Testis (tissue), 3 donors: ENCODE measurements around the gene FBXO38. TPM values are rescaled to one million over a fixed set of nuclear protein-coding genes. Genes with fewer than 3 reads are reported as not detected.
"Not testable (repeated sequence)": the region's sequence is repeated elsewhere in the genome, so short reads cannot be mapped to it uniquely, and the experiment has no call there.

ENCODE experiments used
- DNase-seq: peaks from one replicate; pipeline ENCODE4 v3.0.0-alpha.2; 2019
- H3K27ac ChIP-seq, 2 donors: fragments of 200-600 bp; sonication (generic); one replicate each; pipeline ENCODE4 v1.5.1; 2019
- H3K27me3 ChIP-seq: fragments of 200-600 bp; sonication (generic); one replicate; pipeline ENCODE4 v1.5.1; 2019
- H3K36me3 ChIP-seq: fragments of 200-600 bp; sonication (generic); one replicate; pipeline ENCODE4 v1.5.1; 2017; ENCODE audit warnings: low read depth; ENCODE audit errors: missing control alignments
- H3K4me1 ChIP-seq: fragments of 200-600 bp; sonication (generic); one replicate; pipeline ENCODE4 v1.5.1; 2019
- H3K4me3 ChIP-seq, 2 donors: fragments of 200-600 bp; sonication (generic); one replicate each; pipeline ENCODE4 v1.5.1; 2017 to 2019
- H3K9me3 ChIP-seq: fragments of 200-600 bp; sonication (generic); one replicate; pipeline ENCODE4 v1.5.1; 2017
- POLR2A ChIP-seq: fragments of 450-650 bp; IDR thresholded peaks from one replicate; pipeline ENCODE4 v1.6.1; 2017; ENCODE audit warnings: antibody characterized with exemption, mild to moderate bottlenecking, moderate library complexity
- WGBS, 2 donors: methylation state at CpG; one replicate each; pipeline ENCODE4 v1.1.5; 2018; 5-methylcytosine and 5-hydroxymethylcytosine counted together
- intact Hi-C: fragments of 100-400 bp; cut with DNase I; formaldehyde crosslinking; loops from one replicate; pipeline ENCODE4 v1.15.1; 2023; ENCODE audit warnings: low total_unique reads
- polyA plus RNA-seq: library from polyadenylated mRNA; stranded (reverse); fragments of 350-450 nt; fragmentation: Illumina TruSeq; extraction: RNeasy Lipid Tissue Mini Kit (QIAGEN cat#74804); gene quantifications from one replicate; pipeline ENCODE4 v1.2.3, GENCODE V29; 2014; ENCODE audit warnings: low read depth, low replicate concordance; ENCODE audit not compliant: insufficient read depth
- total RNA-seq, 2 donors: library from RNA; depleted of rRNA; stranded (reverse); fragments of >200 nt; gene quantifications; one replicate each; pipeline ENCODE4 v1.2.3, GENCODE V29; 2016
- TF ChIP-seq, protein P1 (sequence below), 3 experiments: fragments of 450-650 bp in 2 of 3; fragments of 200-600 bp in 1 of 3; sonication (generic) in 1 of 3; IDR thresholded peaks; one replicate each; pipeline ENCODE4 v1.5.1; 2016 to 2019; ENCODE audit warnings: antibody characterized with exemption in 3 of 3, mild to moderate bottlenecking in 2 of 3, moderate library complexity in 1 of 3

Gene FBXO38
- total and polyA plus RNA-seq, 3 donors from 2014 or later = 41.0 to 62.4 (median 57.8) TPM

DNA sequence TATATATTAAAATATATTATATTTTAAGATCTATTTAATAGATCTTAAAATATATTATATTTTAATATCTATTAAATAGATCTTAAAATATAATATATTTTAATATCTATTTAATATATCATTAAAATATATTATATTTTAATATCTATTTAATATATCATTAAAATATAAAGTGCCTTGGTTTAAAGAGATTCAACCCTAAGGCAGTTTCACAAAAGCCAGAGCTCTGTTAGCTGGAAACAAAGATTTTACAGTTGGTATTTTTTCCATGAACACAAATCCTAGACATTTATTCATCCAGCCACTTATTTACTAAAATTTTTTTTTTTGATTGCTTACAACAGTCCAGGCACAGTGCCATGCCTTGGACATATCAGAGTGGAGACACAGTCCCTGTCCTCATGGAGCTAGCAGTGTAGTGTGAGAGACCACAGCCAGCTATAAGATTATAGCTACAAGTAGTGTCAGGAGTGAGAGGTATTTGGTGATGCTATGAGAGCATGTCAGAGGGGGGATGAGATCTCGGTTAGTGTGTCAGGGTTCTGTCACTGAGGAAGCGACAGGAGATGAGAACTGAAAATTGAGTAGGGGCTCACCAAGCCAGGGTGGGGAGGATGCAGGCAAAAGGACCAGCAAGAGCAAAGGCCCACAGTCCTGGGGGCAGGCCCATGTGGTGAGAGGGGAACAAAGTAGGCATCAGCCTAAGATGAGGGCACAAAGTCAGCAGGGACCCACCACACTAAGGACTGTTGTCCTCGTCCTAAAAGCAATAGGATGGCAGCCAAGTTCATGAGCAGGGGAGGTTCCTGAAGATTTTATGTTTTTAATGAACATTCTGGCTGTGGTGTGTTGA lies 74.5 kb downstream of the FBXO38 start:
- intact Hi-C loops = no loop called here

DNA sequence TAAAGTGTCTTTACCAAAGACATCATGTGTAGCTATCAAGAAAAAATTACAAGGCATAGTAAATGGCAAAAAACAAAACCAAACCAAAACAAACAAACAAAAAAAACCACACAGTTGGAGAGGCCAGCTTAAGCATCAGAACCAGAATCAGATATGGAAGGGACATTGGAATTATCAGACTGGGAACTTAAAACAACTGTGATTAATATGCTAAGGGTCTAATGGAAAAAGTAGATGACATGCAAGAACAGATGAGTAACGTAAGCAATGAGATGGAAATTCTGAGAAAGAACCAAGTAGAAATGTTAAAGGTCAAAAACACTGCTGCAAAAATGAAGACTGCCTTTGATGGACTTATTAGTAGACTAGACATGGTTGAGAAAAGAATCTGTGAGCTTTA lies 75.9 kb downstream of the FBXO38 start:
- Histone ChIP-seq H3K9me3 (no peaks in the 10 kb centered on the region), H3K27ac (no peak overlapping the region), H3K4me1 (no peaks in the 10 kb centered on the region), H3K36me3 (no peaks in the 10 kb centered on the region), H3K27me3 (no peaks in the 10 kb centered on the region), H3K4me3 (no peak overlapping the region)
- WGBS, 2 donors = 88 to 91% methylated on average over 1 of the region's 1 CpG
- intact Hi-C loops = no loop called here
- DNase-seq = no peak
- no peak for TF ChIP-seq POLR2A

More for the DNA sequence above, 74.5 kb downstream of the FBXO38 start:
- no peak for TF ChIP-seq POLR2A
- TF ChIP-seq, protein P1, sequence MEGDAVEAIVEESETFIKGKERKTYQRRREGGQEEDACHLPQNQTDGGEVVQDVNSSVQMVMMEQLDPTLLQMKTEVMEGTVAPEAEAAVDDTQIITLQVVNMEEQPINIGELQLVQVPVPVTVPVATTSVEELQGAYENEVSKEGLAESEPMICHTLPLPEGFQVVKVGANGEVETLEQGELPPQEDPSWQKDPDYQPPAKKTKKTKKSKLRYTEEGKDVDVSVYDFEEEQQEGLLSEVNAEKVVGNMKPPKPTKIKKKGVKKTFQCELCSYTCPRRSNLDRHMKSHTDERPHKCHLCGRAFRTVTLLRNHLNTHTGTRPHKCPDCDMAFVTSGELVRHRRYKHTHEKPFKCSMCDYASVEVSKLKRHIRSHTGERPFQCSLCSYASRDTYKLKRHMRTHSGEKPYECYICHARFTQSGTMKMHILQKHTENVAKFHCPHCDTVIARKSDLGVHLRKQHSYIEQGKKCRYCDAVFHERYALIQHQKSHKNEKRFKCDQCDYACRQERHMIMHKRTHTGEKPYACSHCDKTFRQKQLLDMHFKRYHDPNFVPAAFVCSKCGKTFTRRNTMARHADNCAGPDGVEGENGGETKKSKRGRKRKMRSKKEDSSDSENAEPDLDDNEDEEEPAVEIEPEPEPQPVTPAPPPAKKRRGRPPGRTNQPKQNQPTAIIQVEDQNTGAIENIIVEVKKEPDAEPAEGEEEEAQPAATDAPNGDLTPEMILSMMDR (IDR thresholded peaks at IDR 0.05) = no peak
- 77 to 84% methylated on average over 3 of the region's 3 CpGs for WGBS, 2 donors
- Histone ChIP-seq H3K27ac (no peak overlapping the region), H3K4me1 (no peaks in the 10 kb centered on the region), H3K4me3 (no peak overlapping the region), H3K9me3 (no peaks in the 10 kb centered on the region), H3K27me3 (no peaks in the 10 kb centered on the region), H3K36me3 (no peaks in the 10 kb centered on the region)
- no peak for DNase-seq

DNA sequence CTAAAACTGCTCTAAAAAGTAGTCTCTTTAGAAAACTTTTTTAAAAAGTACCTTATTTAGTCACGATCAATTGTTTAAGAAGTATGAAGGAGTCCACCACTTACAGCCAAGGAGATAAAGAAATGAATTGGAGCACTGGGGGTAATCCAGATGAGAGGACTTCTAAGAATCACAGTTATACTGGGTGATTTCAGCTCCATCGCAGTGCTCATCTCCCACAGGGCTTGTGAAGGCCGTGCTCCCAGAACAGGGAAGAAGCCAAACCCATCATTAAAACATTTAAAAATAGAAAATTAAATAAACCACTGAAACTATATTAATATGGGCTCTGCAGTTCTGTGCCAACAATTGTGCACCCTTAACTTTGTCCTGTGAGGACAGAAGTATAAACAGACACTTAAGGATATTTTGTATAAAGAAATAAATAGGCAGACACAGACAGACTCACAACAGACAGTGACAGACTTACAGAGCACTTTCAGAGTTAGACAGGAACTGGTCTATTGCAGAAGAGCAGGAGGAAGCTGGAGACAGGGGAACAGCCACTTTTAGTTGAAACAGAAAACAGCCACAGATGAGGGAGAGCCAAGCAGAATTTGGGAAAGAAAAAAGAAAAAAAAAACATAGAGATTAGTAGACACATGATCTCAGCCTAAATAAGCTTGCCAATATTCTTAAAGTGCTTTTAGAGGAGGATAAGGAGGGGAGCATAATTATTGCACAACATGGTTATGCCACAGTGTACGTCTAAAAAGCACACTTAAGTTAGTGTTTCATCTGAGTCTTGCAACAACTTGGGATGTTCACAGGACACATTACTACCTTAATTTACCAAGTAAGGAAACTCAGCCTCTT lies 81.8 kb downstream of the FBXO38 start:
- H3K4me3 ChIP-seq = no peak overlapping the region
- H3K9me3 ChIP-seq = no peaks in the 10 kb centered on the region
- intact Hi-C loops = no loop called here
- H3K27me3 ChIP-seq = no peaks in the 10 kb centered on the region
- no peak overlapping the region for H3K27ac ChIP-seq
- no peaks in the 10 kb centered on the region for H3K4me1 ChIP-seq
- WGBS, 2 donors = 43 to 48% methylated on average over 4 of the region's 4 CpGs
- DNase-seq = no peak
- no peak for TF ChIP-seq POLR2A
- TF ChIP-seq, protein P1 (IDR thresholded peaks at IDR 0.05) = no peak
- H3K36me3 ChIP-seq = no peaks in the 10 kb centered on the region

DNA sequence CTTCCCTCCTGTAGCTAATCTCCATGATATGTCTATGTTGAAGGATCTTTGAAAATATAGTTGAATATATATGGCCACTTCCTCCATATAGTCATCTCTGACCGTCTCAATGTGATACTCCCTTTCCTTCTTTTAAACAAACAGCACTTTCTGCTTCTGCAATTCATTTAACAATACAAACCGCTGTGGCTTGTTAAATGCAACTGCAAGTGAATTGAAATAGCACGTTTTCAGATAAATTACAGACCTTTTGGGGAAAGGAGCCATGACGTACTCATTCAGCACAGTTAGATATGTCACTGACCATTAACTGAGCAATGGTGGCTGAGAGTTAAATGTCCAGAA lies 82.5 kb downstream of the FBXO38 start:
- Histone ChIP-seq H3K27me3 (no peaks in the 10 kb centered on the region), H3K27ac (no peak overlapping the region), H3K9me3 (no peaks in the 10 kb centered on the region), H3K4me3 (no peak overlapping the region), H3K4me1 (no peaks in the 10 kb centered on the region), H3K36me3 (no peaks in the 10 kb centered on the region)
- TF ChIP-seq POLR2A = no peak
- TF ChIP-seq, protein P1 (IDR thresholded peaks at IDR 0.05) = no peak
- 71 to 75% methylated on average over 4 of the region's 4 CpGs for WGBS, 2 donors
- DNase-seq = no peak
- intact Hi-C loops = no loop called here

DNA sequence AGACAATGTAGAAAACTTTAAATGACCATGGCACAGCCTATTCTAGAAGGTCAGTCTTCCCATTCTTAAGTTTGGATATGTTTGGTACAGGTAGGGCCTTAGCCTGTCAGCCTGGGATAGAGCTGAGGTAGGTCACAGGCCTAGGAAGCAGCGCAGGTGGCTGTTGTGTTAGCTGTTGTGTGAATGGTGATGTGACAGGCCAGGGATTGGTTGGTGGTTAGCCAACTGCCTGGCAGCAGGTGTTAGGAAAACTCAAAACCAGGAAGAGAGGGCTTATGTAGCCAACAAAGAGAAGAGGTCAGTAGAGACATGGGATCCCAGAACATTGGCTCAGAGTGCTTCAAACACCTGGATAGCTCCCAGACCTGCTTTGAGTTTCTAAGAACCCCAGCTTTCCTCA lies 84.2 kb downstream of the FBXO38 start:
- Histone ChIP-seq H3K4me3 (no peak overlapping the region), H3K27ac (no peak overlapping the region), H3K36me3 (no peaks in the 10 kb centered on the region), H3K9me3 (no peaks in the 10 kb centered on the region), H3K27me3 (no peaks in the 10 kb centered on the region), H3K4me1 (no peaks in the 10 kb centered on the region)
- DNase-seq = no peak
- TF ChIP-seq, protein P1 (IDR thresholded peaks at IDR 0.05) = no peak
- no peak for TF ChIP-seq POLR2A
- intact Hi-C loops = no loop called here
- 100% methylated on average over 1 of the region's 1 CpG for WGBS, 2 donors

DNA sequence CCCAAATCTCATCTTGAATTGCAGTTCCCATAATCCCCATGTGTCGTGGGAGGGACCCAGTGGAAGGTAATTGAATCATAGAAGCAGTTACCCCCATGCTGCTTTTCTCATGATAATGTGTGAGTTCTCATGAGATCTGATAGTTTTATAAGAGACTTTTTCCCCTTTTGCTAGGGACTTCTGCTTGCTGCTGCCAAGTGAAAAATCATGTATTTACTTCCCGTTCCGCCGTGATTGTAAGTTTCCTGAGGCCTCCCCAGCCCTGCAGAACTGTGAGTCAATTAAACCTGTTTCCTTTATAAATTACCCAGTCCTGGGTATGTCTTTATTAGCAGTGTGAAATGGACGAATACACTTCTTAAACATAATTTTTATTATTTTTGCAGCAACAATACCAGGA lies 85.0 kb downstream of the FBXO38 start:
- DNase-seq, H3K27ac ChIP-seq: not testable (repeated sequence)
- 87 to 92% methylated on average over 5 of the region's 5 CpGs for WGBS, 2 donors

More for the DNA sequence above, 85.0 kb downstream of the FBXO38 start:
- H3K36me3 ChIP-seq, H3K4me1 ChIP-seq, H3K9me3 ChIP-seq, H3K27me3 ChIP-seq, H3K4me3 ChIP-seq, intact Hi-C loops: not testable (repeated sequence)
